ENCODE measurements around the gene NEGR1.

Gene NEGR1

DNA sequence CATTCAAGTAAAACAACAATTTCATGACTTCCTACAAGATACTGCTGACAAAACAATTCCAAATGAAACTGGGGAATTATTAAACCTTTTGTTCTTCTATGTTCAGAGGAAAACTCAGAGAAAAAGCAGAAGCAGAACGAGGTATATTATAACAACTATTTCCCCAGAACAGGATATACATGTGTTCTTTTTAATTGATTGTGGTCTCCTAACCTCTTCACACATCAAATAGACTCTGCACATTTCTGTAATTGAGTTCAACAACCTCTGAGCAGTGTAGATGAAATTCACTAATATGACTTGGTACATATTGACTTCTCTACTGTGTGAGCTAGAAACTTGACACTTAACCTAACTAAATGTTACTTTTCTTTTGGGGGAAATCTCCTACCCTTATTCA is 584.2 kb downstream of the NEGR1 start:
- TF ChIP-seq POLR2A (IDR thresholded peaks at IDR 0.05; ENCODE audit: extremely low read depth, insufficient read length) (no peak), MAX (IDR thresholded peaks at IDR 0.05; ENCODE audit: low read depth, low read length) (no peak), MYC (IDR thresholded peaks at IDR 0.05; ENCODE audit: low read depth, low read length) (no peak)
- TF ChIP-seq, protein P1, sequence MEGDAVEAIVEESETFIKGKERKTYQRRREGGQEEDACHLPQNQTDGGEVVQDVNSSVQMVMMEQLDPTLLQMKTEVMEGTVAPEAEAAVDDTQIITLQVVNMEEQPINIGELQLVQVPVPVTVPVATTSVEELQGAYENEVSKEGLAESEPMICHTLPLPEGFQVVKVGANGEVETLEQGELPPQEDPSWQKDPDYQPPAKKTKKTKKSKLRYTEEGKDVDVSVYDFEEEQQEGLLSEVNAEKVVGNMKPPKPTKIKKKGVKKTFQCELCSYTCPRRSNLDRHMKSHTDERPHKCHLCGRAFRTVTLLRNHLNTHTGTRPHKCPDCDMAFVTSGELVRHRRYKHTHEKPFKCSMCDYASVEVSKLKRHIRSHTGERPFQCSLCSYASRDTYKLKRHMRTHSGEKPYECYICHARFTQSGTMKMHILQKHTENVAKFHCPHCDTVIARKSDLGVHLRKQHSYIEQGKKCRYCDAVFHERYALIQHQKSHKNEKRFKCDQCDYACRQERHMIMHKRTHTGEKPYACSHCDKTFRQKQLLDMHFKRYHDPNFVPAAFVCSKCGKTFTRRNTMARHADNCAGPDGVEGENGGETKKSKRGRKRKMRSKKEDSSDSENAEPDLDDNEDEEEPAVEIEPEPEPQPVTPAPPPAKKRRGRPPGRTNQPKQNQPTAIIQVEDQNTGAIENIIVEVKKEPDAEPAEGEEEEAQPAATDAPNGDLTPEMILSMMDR (IDR thresholded peaks at IDR 0.05; ENCODE audit: low read depth, low read length): no peak
- no peak overlapping the region for H3K4me3 ChIP-seq (ENCODE audit: low read depth, low read length)
- DNase-seq (ENCODE audit: low read depth): peak; percentile 4

- H3K4me3 ChIP-seq (ENCODE audit: low read depth, low read length): no peak overlapping the region
- TF ChIP-seq MYC (IDR thresholded peaks at IDR 0.05; ENCODE audit: low read depth, low read length) (no peak), POLR2A (IDR thresholded peaks at IDR 0.05; ENCODE audit: extremely low read depth, insufficient read length) (no peak), MAX (IDR thresholded peaks at IDR 0.05; ENCODE audit: low read depth, low read length) (no peak)
- TF ChIP-seq, protein P1 (IDR thresholded peaks at IDR 0.05; ENCODE audit: low read depth, low read length): no peak
- no peak for DNase-seq (ENCODE audit: low read depth)
Measured at GRCh38 chr1:71695821-71696220, 586.5 kb downstream of the NEGR1 start.

DNA sequence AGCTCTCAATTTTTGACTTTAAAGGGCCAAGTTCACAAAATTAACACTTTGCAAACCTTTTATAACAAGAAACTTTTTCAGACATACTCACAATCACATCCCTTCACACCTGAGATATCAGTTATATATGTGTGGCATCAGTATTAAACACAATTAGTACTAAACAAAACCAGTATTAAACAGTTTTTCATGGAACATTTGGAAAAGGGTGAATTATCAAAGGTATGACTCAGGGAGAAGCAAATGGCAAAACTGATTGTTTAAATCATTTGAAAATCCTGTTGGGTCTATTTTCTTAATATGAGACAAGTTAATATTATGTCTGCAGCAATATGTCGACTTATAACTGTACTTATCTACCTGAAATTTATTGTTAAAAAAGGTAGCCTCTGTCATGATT is 587.3 kb downstream of the NEGR1 start:
- no peak for DNase-seq (ENCODE audit: low read depth)
- TF ChIP-seq MYC (IDR thresholded peaks at IDR 0.05; ENCODE audit: low read depth, low read length) (no peak), POLR2A (IDR thresholded peaks at IDR 0.05; ENCODE audit: extremely low read depth, insufficient read length) (no peak), MAX (IDR thresholded peaks at IDR 0.05; ENCODE audit: low read depth, low read length) (no peak)
- TF ChIP-seq, protein P1 (IDR thresholded peaks at IDR 0.05; ENCODE audit: low read depth, low read length): no peak
- H3K4me3 ChIP-seq (ENCODE audit: low read depth, low read length): no peak overlapping the region

DNA sequence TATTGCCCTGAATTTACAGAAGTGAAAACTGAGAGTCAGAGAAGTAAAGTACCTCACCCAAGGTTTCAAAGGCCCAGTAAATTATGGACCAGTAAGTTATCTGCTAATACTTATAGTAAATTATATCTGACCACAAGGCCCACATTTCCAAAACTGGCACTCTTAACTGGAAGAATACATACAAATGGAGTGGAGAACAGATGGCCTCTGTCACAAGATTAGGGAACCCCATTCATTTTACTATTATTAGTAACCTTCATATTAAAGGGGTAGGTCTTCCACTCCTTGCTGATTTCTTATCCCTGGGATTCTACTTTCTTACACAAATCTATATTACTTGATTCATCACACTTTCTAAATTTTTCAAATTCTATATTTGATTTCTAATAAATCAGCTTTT is 588.8 kb downstream of the NEGR1 start:
- DNase-seq (ENCODE audit: low read depth): no peak
- TF ChIP-seq POLR2A (IDR thresholded peaks at IDR 0.05; ENCODE audit: extremely low read depth, insufficient read length) (no peak), MYC (IDR thresholded peaks at IDR 0.05; ENCODE audit: low read depth, low read length) (no peak), MAX (IDR thresholded peaks at IDR 0.05; ENCODE audit: low read depth, low read length) (no peak)
- TF ChIP-seq, protein P1 (IDR thresholded peaks at IDR 0.05; ENCODE audit: low read depth, low read length): no peak
- no peak overlapping the region for H3K4me3 ChIP-seq (ENCODE audit: low read depth, low read length)

DNA sequence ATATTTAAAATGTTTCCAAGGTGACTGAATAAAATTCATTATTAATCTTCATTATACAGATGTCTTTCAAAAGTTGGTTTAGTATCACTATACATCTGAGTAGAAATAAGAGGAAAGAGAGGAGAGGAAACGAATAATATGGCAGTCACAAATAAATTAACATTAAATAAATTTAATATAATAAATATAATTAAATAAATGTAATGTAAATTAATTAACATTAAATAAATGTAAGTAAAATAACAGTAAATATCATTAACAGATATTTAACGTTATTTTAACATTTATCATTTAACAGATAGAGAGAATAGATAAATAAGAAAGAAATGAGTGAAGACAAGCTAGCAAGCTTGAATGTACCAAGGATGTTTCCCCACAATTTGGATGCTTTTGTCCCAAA is 592.7 kb downstream of the NEGR1 start:
- DNase-seq (ENCODE audit: low read depth): no peak
- TF ChIP-seq MYC (IDR thresholded peaks at IDR 0.05; ENCODE audit: low read depth, low read length): no peak
- TF ChIP-seq POLR2A (IDR thresholded peaks at IDR 0.05; ENCODE audit: extremely low read depth, insufficient read length): no peak
- no peak for TF ChIP-seq MAX (IDR thresholded peaks at IDR 0.05; ENCODE audit: low read depth, low read length)
- TF ChIP-seq, protein P1 (IDR thresholded peaks at IDR 0.05; ENCODE audit: low read depth, low read length): no peak
- no peak overlapping the region for H3K4me3 ChIP-seq (ENCODE audit: low read depth, low read length)

GRCh38 chr1:71687376-71687775 is 595.0 kb downstream of the NEGR1 start:
- no peak for DNase-seq (ENCODE audit: low read depth)
- TF ChIP-seq MYC (IDR thresholded peaks at IDR 0.05; ENCODE audit: low read depth, low read length): no peak
- no peak for TF ChIP-seq POLR2A (IDR thresholded peaks at IDR 0.05; ENCODE audit: extremely low read depth, insufficient read length)
- TF ChIP-seq, protein P1 (IDR thresholded peaks at IDR 0.05; ENCODE audit: low read depth, low read length): no peak
- TF ChIP-seq MAX (IDR thresholded peaks at IDR 0.05; ENCODE audit: low read depth, low read length): no peak
- no peak overlapping the region for H3K4me3 ChIP-seq (ENCODE audit: low read depth, low read length)

Data from NB4 (cell line).